ENCODE measurements around the gene ENTPD8. TPM values are rescaled to one million over a fixed set of nuclear protein-coding genes. Genes with fewer than 3 reads are reported as not detected.

ENTPD8 gene
- total and polyA plus RNA-seq, 2 experiments from 2014 or later: 7.1 to 16.5 TPM

DNA sequence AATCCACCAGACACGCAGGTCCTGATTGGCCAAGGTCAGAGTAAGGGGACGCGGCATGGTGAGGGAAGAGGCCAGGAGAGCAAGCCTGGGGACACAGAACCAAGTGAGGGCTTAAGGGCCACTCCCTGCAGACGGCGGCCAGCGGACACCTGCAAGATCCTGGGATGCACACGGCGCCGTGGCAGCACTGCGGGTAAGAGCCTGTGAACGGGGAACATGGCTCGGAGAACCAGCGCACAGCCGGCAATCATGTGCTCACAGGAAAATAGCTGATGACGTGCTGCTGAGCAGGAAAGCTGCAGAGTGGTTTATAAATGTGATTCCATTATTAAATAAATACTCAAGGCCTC lies 45.0 kb upstream of the ENTPD8 start:
- Histone ChIP-seq H3K4me1 (ENCODE audit: insufficient read depth) (no peaks in the 10 kb centered on the region), H3K36me3 (replicated peaks; ENCODE audit: insufficient read depth, low read depth) (no peaks in the 10 kb centered on the region), H2AFZ (no peak overlapping the region), H3K9me2 (replicated peaks; ENCODE audit: insufficient read depth) (no peaks in the 10 kb centered on the region), H3K27me3 (no peaks in the 10 kb centered on the region), H4K20me1 (ENCODE audit: insufficient read depth, poor library complexity, severe bottlenecking) (no peaks in the 10 kb centered on the region), H3K4me3 (no peak overlapping the region), H3K4me2 (no peak overlapping the region), H3K9me3 (ENCODE audit: low read depth) (no peaks in the 10 kb centered on the region), H3K27ac (no peak overlapping the region), H3K79me2 (no peaks in the 10 kb centered on the region)
- WGBS (ENCODE audit: low lambda C conversion rate, missing lambda C conversion rate): 93% methylated on average over 15 of the region's 15 CpGs
- DNase-seq (ENCODE audit: low spot score): no peak
- TF ChIP-seq EZH2 (IDR thresholded peaks at IDR 0.05; ENCODE audit: borderline replicate concordance) (no peak), EZH2phosphoT487 (IDR thresholded peaks at IDR 0.05; ENCODE audit: low read depth, severe bottlenecking, unreplicated experiment) (no peak)
- TF ChIP-seq, protein P1, sequence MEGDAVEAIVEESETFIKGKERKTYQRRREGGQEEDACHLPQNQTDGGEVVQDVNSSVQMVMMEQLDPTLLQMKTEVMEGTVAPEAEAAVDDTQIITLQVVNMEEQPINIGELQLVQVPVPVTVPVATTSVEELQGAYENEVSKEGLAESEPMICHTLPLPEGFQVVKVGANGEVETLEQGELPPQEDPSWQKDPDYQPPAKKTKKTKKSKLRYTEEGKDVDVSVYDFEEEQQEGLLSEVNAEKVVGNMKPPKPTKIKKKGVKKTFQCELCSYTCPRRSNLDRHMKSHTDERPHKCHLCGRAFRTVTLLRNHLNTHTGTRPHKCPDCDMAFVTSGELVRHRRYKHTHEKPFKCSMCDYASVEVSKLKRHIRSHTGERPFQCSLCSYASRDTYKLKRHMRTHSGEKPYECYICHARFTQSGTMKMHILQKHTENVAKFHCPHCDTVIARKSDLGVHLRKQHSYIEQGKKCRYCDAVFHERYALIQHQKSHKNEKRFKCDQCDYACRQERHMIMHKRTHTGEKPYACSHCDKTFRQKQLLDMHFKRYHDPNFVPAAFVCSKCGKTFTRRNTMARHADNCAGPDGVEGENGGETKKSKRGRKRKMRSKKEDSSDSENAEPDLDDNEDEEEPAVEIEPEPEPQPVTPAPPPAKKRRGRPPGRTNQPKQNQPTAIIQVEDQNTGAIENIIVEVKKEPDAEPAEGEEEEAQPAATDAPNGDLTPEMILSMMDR (IDR thresholded peaks at IDR 0.05; ENCODE audit: poor library complexity): no peak

DNA sequence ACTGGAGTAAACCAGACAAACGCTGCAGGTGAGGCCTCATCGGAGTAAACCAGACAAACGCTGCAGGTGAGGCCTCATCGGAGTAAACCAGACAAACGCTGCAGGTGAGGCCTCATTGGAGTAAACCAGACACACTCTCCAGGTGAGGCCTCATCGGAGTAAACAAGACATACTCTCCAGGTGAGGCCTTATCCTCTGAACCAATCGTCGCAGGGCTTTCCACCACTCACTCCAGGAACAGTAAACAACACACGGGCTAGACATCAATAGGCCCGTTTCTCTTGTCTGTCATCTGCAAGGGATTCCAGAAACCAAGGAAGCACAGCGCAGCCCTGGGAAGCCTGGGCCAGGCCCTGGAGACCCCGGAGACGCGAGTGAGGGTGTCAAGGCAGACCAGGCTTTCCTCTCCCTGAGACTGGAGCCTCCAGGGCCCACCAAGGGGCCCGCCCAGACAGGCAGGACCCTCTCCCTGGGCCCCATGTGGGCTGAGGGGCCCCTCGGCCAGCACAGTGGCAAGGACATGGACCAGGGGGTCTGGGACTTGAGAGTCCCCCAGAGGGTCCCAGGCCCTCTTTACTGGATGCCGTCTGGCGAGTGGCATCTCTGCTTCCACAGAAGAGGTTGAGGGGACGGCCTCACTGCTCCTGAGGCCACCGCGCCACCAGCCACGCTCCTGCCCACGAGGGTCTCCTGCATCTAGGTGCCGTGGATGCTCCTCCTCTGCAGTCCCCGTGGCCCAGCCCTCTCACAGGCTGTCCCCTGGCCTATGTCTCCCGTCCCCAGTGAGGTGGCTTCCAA lies 44.4 kb upstream of the ENTPD8 start:
- TF ChIP-seq EZH2 (IDR thresholded peaks at IDR 0.05; ENCODE audit: borderline replicate concordance): no peak
- TF ChIP-seq EZH2phosphoT487 (IDR thresholded peaks at IDR 0.05; ENCODE audit: low read depth, severe bottlenecking, unreplicated experiment): no peak
- TF ChIP-seq, protein P1 (IDR thresholded peaks at IDR 0.05; ENCODE audit: poor library complexity): no peak
- H3K4me2 ChIP-seq: no peak overlapping the region
- H3K9me3 ChIP-seq (ENCODE audit: low read depth): no peaks in the 10 kb centered on the region
- H3K4me1 ChIP-seq (ENCODE audit: insufficient read depth): no peaks in the 10 kb centered on the region
- H3K27me3 ChIP-seq: no peaks in the 10 kb centered on the region
- H3K27ac ChIP-seq: no peak overlapping the region
- 86% methylated on average over 26 of the region's 26 CpGs for WGBS (ENCODE audit: low lambda C conversion rate, missing lambda C conversion rate)
- H2AFZ ChIP-seq: no peak overlapping the region
- no peaks in the 10 kb centered on the region for H3K9me2 ChIP-seq (replicated peaks; ENCODE audit: insufficient read depth)
- no peaks in the 10 kb centered on the region for H3K79me2 ChIP-seq
- H3K36me3 ChIP-seq (replicated peaks; ENCODE audit: insufficient read depth, low read depth): no peaks in the 10 kb centered on the region
- no peak for DNase-seq (ENCODE audit: low spot score)
- H3K4me3 ChIP-seq: no peak overlapping the region
- H4K20me1 ChIP-seq (ENCODE audit: insufficient read depth, poor library complexity, severe bottlenecking): no peaks in the 10 kb centered on the region

DNA sequence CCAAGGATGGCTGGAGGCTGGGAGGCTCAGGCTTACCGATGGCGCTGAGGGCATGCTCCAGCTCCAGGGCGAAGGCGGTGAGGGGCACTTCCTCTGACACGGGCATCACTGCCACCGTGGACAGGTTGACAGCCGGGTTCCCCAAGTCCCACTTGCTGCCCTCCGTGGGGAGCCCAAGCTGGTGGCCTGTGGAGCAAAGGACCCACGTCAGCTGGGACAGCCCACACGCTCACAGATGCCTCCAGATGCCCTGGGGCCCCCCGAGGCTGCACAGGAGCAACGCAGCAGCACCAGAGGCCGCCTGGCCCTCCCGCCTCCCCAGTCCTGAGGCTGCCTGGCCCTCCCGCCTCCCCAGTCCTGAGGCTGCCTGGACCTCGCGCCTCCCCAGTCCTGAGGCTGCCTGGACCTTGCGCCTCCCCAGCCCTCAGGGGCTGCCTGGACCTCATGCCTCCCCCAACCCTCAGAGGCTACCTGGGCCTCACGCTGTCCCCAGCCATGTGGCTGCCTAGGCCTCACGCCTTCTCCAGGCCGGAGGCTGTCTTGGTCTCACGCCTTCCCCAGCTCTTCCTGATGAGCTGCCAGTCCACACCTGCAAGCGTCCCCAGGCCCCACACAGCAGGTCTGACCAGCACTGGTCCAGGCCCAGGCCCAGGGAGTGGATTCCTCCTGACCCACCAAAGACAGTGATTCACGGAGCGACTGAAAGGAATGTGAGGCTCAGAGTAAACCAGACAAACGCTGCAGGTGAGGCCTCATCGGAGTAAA lies 43.6 kb upstream of the ENTPD8 start:
- TF ChIP-seq EZH2phosphoT487 (IDR thresholded peaks at IDR 0.05; ENCODE audit: low read depth, severe bottlenecking, unreplicated experiment): no peak
- no peak for TF ChIP-seq EZH2 (IDR thresholded peaks at IDR 0.05; ENCODE audit: borderline replicate concordance)
- TF ChIP-seq, protein P1 (IDR thresholded peaks at IDR 0.05; ENCODE audit: poor library complexity): no peak
- Histone ChIP-seq H3K27ac (no peak overlapping the region), H3K27me3 (no peaks in the 10 kb centered on the region), H3K9me3 (ENCODE audit: low read depth) (no peaks in the 10 kb centered on the region), H3K9me2 (replicated peaks; ENCODE audit: insufficient read depth) (no peaks in the 10 kb centered on the region), H2AFZ (no peak overlapping the region), H3K4me3 (no peak overlapping the region), H3K4me1 (ENCODE audit: insufficient read depth) (no peaks in the 10 kb centered on the region), H3K4me2 (no peak overlapping the region), H3K79me2 (no peaks in the 10 kb centered on the region), H4K20me1 (ENCODE audit: insufficient read depth, poor library complexity, severe bottlenecking) (no peaks in the 10 kb centered on the region), H3K36me3 (replicated peaks; ENCODE audit: insufficient read depth, low read depth) (no peaks in the 10 kb centered on the region)
- DNase-seq (ENCODE audit: low spot score): no peak
- WGBS (ENCODE audit: low lambda C conversion rate, missing lambda C conversion rate): 87% methylated on average over 19 of the region's 27 CpGs

Data from hepatocyte (in vitro differentiated cells).